B cell (primary cell): ENCODE measurements around the gene ATP8A2.

ENCODE experiments used
- EZH2 ChIP-seq: IDR thresholded peaks from 2 replicates; pipeline ENCODE4 v1.6.1; 2012; ENCODE audit warnings: borderline replicate concordance, low read depth, mild to moderate bottlenecking, moderate library complexity, low read length; ENCODE audit not compliant: insufficient read depth, poor library complexity, severe bottlenecking
- TF ChIP-seq, protein P1 (sequence below): fragments of 200-600 bp; IDR thresholded peaks from one replicate; pipeline ENCODE4 v1.8.0; 2022; ENCODE audit warnings: antibody characterized with exemption, mild to moderate bottlenecking

DNA sequence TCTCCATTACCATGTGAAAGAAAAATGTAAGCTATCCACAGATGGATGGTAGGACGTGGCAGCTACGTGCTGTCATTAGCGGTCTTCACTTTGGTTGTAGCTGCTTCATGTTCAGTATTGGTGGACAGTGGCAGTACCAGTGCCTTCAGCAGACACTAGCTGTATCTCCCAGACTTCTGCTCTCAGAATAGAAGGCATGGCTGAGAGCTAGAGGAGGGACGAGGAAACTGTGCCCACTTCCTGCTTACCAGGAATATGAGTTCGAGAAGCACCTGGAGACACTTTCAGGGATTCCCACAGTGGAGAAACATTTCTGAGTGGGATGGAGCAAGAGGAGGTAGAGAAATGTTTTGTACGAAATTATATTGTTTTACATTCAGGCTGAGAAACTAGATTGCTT is 686.9 kb downstream of the ATP8A2 start:
- TF ChIP-seq, protein P1, sequence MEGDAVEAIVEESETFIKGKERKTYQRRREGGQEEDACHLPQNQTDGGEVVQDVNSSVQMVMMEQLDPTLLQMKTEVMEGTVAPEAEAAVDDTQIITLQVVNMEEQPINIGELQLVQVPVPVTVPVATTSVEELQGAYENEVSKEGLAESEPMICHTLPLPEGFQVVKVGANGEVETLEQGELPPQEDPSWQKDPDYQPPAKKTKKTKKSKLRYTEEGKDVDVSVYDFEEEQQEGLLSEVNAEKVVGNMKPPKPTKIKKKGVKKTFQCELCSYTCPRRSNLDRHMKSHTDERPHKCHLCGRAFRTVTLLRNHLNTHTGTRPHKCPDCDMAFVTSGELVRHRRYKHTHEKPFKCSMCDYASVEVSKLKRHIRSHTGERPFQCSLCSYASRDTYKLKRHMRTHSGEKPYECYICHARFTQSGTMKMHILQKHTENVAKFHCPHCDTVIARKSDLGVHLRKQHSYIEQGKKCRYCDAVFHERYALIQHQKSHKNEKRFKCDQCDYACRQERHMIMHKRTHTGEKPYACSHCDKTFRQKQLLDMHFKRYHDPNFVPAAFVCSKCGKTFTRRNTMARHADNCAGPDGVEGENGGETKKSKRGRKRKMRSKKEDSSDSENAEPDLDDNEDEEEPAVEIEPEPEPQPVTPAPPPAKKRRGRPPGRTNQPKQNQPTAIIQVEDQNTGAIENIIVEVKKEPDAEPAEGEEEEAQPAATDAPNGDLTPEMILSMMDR = no peak
- no peak for TF ChIP-seq EZH2
